Neuron (in vitro differentiated cells): ENCODE measurements around the gene MAP2K1.
"Not testable (repeated sequence)": the region's sequence is repeated elsewhere in the genome, so short reads cannot be mapped to it uniquely, and the experiment has no call there.

Source experiments
- H2AFZ ChIP-seq: one replicate; pipeline ENCODE4 v1.6.1; 2013; ENCODE audit warnings: low read depth, mild to moderate bottlenecking, inconsistent platforms, low read length, moderate library complexity
- H3K27me3 ChIP-seq: one replicate; pipeline ENCODE4 v1.6.1; 2013; ENCODE audit warnings: low read length; ENCODE audit not compliant: insufficient read depth
- H3K36me3 ChIP-seq: one replicate; pipeline ENCODE4 v1.6.1; 2013; ENCODE audit warnings: low read length; ENCODE audit not compliant: insufficient read depth
- H3K4me1 ChIP-seq: one replicate; pipeline ENCODE4 v1.6.1; 2013; ENCODE audit warnings: low read length; ENCODE audit not compliant: insufficient read depth
- H3K4me3 ChIP-seq: 2 replicates; pipeline ENCODE4 v1.5.1; 2013; ENCODE audit warnings: mild to moderate bottlenecking, low read length, moderate library complexity
- H3K9me3 ChIP-seq: one replicate; pipeline ENCODE4 v1.6.1; 2013; ENCODE audit warnings: low read length

Gene MAP2K1

GRCh38 chr15:66497502-66498455 is 111.1 kb downstream of the MAP2K1 start, which contains the start of gene SNAPC5:
TSS of gene SNAPC5 (minus strand) at chr15:66497762. CDS start at chr15:66497731, 31 bp downstream.
- Histone ChIP-seq H3K27me3 (no peaks in the 10 kb centered on the region), H3K36me3 (peaks cover 71% of the 10 kb centered on the region), H3K4me1 (peaks cover 11% of the 10 kb centered on the region), H3K4me3 (peak within 1 kb of the TSS; percentile 75), H3K9me3 (no peaks in the 10 kb centered on the region), H2AFZ (peak within 1 kb of the TSS; percentile 19)

GRCh38 chr15:66498501-66499386 is 112.0 kb downstream of the MAP2K1 start:
- H3K4me3 ChIP-seq, result no peak overlapping the region
- no peak overlapping the region for H2AFZ ChIP-seq
- H3K36me3 ChIP-seq, result peaks cover 69% of the 10 kb centered on the region
- no peaks in the 10 kb centered on the region for H3K9me3 ChIP-seq
- H3K4me1 ChIP-seq, result peaks cover 20% of the 10 kb centered on the region
- no peaks in the 10 kb centered on the region for H3K27me3 ChIP-seq

GRCh38 chr15:66500346-66500745 is 113.6 kb downstream of the MAP2K1 start:
- Histone ChIP-seq H3K36me3 (peaks cover 55% of the 10 kb centered on the region), H3K4me1 (peaks cover 21% of the 10 kb centered on the region)
- not testable (repeated sequence) for H3K4me3 ChIP-seq, H3K9me3 ChIP-seq, H2AFZ ChIP-seq, H3K27me3 ChIP-seq

GRCh38 chr15:66502491-66502890 is 115.8 kb downstream of the MAP2K1 start:
- H3K4me3 ChIP-seq, result peak overlapping the region; percentile 85
- no peaks in the 10 kb centered on the region for H3K27me3 ChIP-seq
- H3K9me3 ChIP-seq, result no peaks in the 10 kb centered on the region
- peaks cover 21% of the 10 kb centered on the region for H3K4me1 ChIP-seq
- H2AFZ ChIP-seq, result no peak overlapping the region
- peaks cover 51% of the 10 kb centered on the region for H3K36me3 ChIP-seq

GRCh38 chr15:66503041-66503648 is 116.4 kb downstream of the MAP2K1 start:
- not testable (repeated sequence) for H3K9me3 ChIP-seq, H2AFZ ChIP-seq, H3K27me3 ChIP-seq
- Histone ChIP-seq H3K4me3 (peak overlapping the region; percentile 85), H3K36me3 (peaks cover 51% of the 10 kb centered on the region), H3K4me1 (peaks cover 21% of the 10 kb centered on the region)

- H2AFZ ChIP-seq, result no peak overlapping the region
- H3K4me1 ChIP-seq, result peaks cover 21% of the 10 kb centered on the region
- peak overlapping the region; percentile 85 for H3K4me3 ChIP-seq
- peaks cover 44% of the 10 kb centered on the region for H3K36me3 ChIP-seq
- H3K9me3 ChIP-seq, result no peaks in the 10 kb centered on the region
- H3K27me3 ChIP-seq, result no peaks in the 10 kb centered on the region
Observed at GRCh38 chr15:66503780-66504562, 117.3 kb downstream of the MAP2K1 start.

- no peaks in the 10 kb centered on the region for H3K9me3 ChIP-seq
- peaks cover 21% of the 10 kb centered on the region for H3K4me1 ChIP-seq
- peak within 1 kb of the TSS; percentile 97 for H2AFZ ChIP-seq
- H3K27me3 ChIP-seq, result no peaks in the 10 kb centered on the region
- peaks cover 37% of the 10 kb centered on the region for H3K36me3 ChIP-seq
- H3K4me3 ChIP-seq, result peak within 1 kb of the TSS; percentile 85
Observed at GRCh38 chr15:66504563-66505429, 118.1 kb downstream of the MAP2K1 start, which contains the start of the genes RPL4 and ZWILCH. TSS of gene RPL4 (minus strand) at chr15:66504855. CDS start at chr15:66504790, 65 bp downstream. TSS of gene ZWILCH (plus strand) at chr15:66505326. CDS start at chr15:66505339, 13 bp downstream.

- Histone ChIP-seq H3K4me1 (peaks cover 21% of the 10 kb centered on the region), H2AFZ (peak overlapping the region; percentile 97), H3K36me3 (peaks cover 33% of the 10 kb centered on the region), H3K4me3 (peak overlapping the region; percentile 85), H3K9me3 (no peaks in the 10 kb centered on the region), H3K27me3 (no peaks in the 10 kb centered on the region)
Observed at GRCh38 chr15:66505430-66505811, 118.7 kb downstream of the MAP2K1 start.

GRCh38 chr15:66505818-66506217 is 119.1 kb downstream of the MAP2K1 start:
- no peaks in the 10 kb centered on the region for H3K27me3 ChIP-seq

GRCh38 chr15:66508293-66508883 is 121.7 kb downstream of the MAP2K1 start:
- no peak overlapping the region for H2AFZ ChIP-seq
- H3K9me3 ChIP-seq, result no peaks in the 10 kb centered on the region
- peaks cover 11% of the 10 kb centered on the region for H3K4me1 ChIP-seq
- no peak overlapping the region for H3K4me3 ChIP-seq
- no peaks in the 10 kb centered on the region for H3K27me3 ChIP-seq
- peaks cover 3% of the 10 kb centered on the region for H3K36me3 ChIP-seq

More at GRCh38 chr15:66505818-66506217, 119.1 kb downstream of the MAP2K1 start:
- H3K4me1 ChIP-seq, result peaks cover 21% of the 10 kb centered on the region
- H3K4me3 ChIP-seq, result peak overlapping the region; percentile 85
- peaks cover 29% of the 10 kb centered on the region for H3K36me3 ChIP-seq
- peak overlapping the region; percentile 97 for H2AFZ ChIP-seq
- H3K9me3 ChIP-seq, result no peaks in the 10 kb centered on the region

GRCh38 chr15:66514586-66514985 is 127.9 kb downstream of the MAP2K1 start:
- Histone ChIP-seq H3K4me3 (no peak overlapping the region), H3K4me1 (no peaks in the 10 kb centered on the region), H3K27me3 (no peaks in the 10 kb centered on the region), H3K36me3 (peaks cover 37% of the 10 kb centered on the region), H2AFZ (no peak overlapping the region), H3K9me3 (no peaks in the 10 kb centered on the region)
